Suppressor macrophage treated with lipopolysaccharide for 1 hour (primary cell): ENCODE results near the gene PYGO1.

Experiments
- DNase-seq, 3 donors: peaks; one replicate each; pipeline ENCODE4 v3.0.0-alpha.2; 2020 to 2022

PYGO1 gene

GRCh38 chr15:55564347-55565145 lies 23.6 kb downstream of the PYGO1 start:
- no peak for DNase-seq

- no peak for DNase-seq
These were observed 25.5 kb downstream of the PYGO1 start for GRCh38 chr15:55562601-55563000.

- DNase-seq = no peak
These were observed 33.1 kb downstream of the PYGO1 start for GRCh38 chr15:55555089-55555488.

GRCh38 chr15:55552926-55553325 lies 35.2 kb downstream of the PYGO1 start:
- peak; percentile 27 to 47 (median 29) for DNase-seq

GRCh38 chr15:55552451-55552850 lies 35.7 kb downstream of the PYGO1 start:
- peak; percentile 46 to 68 (median 61) for DNase-seq

GRCh38 chr15:55549305-55549704 lies 38.8 kb downstream of the PYGO1 start:
- DNase-seq = peak in 1 of 3 donors; percentile 2

GRCh38 chr15:55546718-55547117 lies 41.4 kb downstream of the PYGO1 start:
- no peak for DNase-seq

GRCh38 chr15:55535436-55535835 lies 52.7 kb downstream of the PYGO1 start:
- DNase-seq = no peak

- DNase-seq = no peak
These were observed 55.2 kb downstream of the PYGO1 start for GRCh38 chr15:55532944-55533343.

- DNase-seq = no peak
These were observed 57.3 kb downstream of the PYGO1 start for GRCh38 chr15:55530861-55531313.

GRCh38 chr15:55528812-55529211 lies 59.3 kb downstream of the PYGO1 start:
- DNase-seq = no peak

- no peak for DNase-seq
These were observed 61.0 kb downstream of the PYGO1 start for GRCh38 chr15:55527150-55527549.

- DNase-seq = peak; percentile 68 to 77 (median 70)
These were observed 61.5 kb downstream of the PYGO1 start for GRCh38 chr15:55526559-55527036.

- no peak for DNase-seq
These were observed 65.2 kb downstream of the PYGO1 start for GRCh38 chr15:55522742-55523450.

GRCh38 chr15:55518641-55519040 lies 69.5 kb downstream of the PYGO1 start:
- no peak for DNase-seq

GRCh38 chr15:55518009-55518408 lies 70.1 kb downstream of the PYGO1 start:
- DNase-seq = no peak

- no peak for DNase-seq
These were observed 72.0 kb downstream of the PYGO1 start for GRCh38 chr15:55515991-55516776.

GRCh38 chr15:55515491-55515890 lies 72.7 kb downstream of the PYGO1 start:
- no peak for DNase-seq

- DNase-seq = no peak
These were observed 73.7 kb downstream of the PYGO1 start for GRCh38 chr15:55514414-55514850.

- DNase-seq = peak; percentile 54 to 60 (median 57)
These were observed 74.3 kb downstream of the PYGO1 start for GRCh38 chr15:55513621-55514413.

GRCh38 chr15:55513152-55513551 lies 75.0 kb downstream of the PYGO1 start:
- DNase-seq = no peak

- DNase-seq = no peak
These were observed 80.6 kb downstream of the PYGO1 start for GRCh38 chr15:55507567-55507966.
